RCC 7860 (cell line): ENCODE results near the gene EGFL8.
"Not testable (repeated sequence)": the region's sequence is repeated elsewhere in the genome, so short reads cannot be mapped to it uniquely, and the experiment has no call there.

Source experiments
- DNase-seq: peaks from one replicate; pipeline ENCODE4 v3.0.0-alpha.2; 2015; ENCODE audit warnings: low spot score
- FAIRE-seq: peaks from 2 replicates; lab custom pipeline; 2012; peaks lifted over from hg19 to GRCh38; lab: Jason Lieb, UNC

EGFL8 gene

GRCh38 chr6:32194825-32195651 lies 30.6 kb downstream of the EGFL8 start:
- FAIRE-seq = no peak
- DNase-seq = peak; percentile 41

DNA sequence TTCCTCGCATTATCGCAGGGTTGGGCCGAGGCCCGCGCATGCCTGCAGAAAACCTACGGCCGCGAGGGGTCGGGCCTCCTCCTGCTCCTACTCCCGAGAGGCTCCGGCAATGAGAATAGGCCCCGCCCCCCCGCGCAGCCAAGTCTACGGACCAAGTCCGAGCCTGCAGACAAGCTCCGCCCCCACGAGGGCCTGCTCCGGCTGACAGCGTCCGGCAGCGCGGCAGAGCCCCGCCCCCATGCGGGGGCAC lies 31.2 kb downstream of the EGFL8 start:
- FAIRE-seq (peak; percentile 80), DNase-seq (peak; percentile 97)

DNA sequence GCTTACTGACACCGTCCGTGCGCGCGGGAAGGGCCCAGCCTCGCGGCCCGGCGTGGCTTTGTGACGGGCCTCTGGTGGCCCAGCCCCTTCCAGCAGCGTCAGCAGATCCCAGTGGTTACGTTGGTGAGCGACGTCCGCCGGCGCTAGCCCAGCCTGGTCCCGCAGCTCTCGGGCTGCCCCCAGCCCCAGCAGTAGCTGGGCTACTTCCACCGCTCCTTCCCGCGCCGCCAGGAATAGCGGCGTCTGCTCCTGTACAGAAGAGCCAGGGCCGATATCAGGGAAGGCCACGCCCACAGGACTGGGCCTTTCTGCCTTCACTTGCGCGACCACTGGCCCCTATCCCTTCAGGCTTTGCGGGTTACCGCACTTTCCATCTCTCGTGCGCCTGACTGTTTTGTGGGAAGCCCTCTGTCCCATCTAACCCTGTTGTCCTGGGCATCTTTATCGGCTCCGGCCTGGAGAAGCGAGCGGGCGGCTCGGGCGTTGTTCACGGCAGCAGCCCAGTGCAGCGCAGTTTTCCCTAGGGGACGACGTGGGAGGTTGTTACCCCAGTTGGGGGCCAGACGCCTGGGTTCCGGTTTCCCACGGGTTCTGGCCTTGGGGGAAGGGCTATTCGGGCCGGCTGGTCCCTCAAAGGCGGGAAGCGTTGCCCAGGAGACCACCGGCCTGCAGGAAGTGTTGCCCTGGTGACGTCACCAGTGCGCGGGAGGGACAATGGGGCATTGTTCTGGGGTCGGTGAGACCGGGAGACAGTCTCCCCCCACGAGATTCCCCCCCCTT lies 31.7 kb downstream of the EGFL8 start:
- DNase-seq = peak; percentile 52
- no peak for FAIRE-seq

GRCh38 chr6:32196682-32197616 lies 32.6 kb downstream of the EGFL8 start:
- DNase-seq = no peak
- no peak for FAIRE-seq

DNA sequence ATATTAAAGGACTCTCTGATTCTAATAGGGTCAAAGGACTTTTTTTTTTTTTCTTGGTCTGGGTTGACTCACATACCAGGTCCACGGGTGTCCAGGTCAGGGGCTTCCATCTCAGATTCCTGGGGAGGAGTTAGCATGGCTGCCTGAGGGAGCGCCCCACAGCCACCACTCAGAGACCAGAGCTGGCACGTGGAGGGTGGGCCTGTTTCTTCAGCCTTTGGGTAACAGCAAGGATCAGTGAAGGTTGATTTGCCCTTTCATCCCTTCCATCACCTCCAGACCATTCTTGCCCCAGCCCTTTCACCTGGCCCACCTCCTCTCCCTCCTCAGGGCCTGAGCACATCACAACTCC lies 33.9 kb downstream of the EGFL8 start:
- no peak for DNase-seq
- no peak for FAIRE-seq

- FAIRE-seq = no peak
- DNase-seq = no peak
Measured at GRCh38 chr6:32198866-32199265, 34.5 kb downstream of the EGFL8 start.

- no peak for FAIRE-seq
Measured at GRCh38 chr6:32200711-32201475, 36.5 kb downstream of the EGFL8 start.

GRCh38 chr6:32202186-32202585 lies 37.8 kb downstream of the EGFL8 start:
- no peak for DNase-seq
- no peak for FAIRE-seq

More at GRCh38 chr6:32200711-32201475, 36.5 kb downstream of the EGFL8 start:
- no peak for DNase-seq

DNA sequence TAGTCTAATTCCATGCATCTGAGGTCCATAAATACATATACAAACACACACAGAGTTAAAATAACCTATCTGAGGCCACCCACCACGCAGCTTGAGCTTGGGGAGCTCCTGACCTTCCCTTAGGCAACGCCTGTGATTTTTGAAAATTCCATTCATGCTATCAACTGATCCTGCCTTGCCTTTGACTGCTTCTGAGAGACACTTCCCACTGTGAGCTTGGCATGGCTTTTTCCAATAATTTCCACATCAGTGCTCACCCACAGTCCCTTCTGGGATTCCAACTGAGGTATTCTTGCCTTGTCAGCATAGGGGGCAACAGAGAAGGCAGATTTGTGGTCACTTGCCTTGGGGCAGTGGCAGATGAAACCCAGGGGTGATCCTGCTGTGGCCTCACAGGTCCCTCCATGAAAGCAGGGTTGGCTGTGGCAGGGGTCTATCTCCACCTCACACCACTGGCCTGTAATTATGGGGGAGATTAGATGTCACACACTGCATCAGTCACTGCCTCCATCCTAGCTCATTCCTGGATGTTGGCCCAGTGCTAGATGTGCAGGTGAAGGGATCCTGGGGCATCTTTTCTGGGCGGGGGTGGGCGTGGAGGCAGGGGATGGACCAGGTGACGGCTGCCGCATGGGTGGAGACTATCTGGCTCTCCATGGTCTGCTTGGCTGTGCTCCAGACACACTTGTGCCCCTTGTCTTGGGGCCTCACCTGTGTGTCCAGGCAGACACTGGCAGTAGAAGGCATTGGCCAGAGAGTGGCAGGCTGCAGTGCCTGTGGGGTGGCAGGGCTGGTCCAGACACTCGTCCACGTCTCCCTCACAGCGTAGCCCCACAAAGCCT lies 39.3 kb downstream of the EGFL8 start:
- no peak for FAIRE-seq
- DNase-seq = no peak

- FAIRE-seq (no peak), DNase-seq (no peak)
Measured at GRCh38 chr6:32204268-32204715, 39.9 kb downstream of the EGFL8 start.

DNA sequence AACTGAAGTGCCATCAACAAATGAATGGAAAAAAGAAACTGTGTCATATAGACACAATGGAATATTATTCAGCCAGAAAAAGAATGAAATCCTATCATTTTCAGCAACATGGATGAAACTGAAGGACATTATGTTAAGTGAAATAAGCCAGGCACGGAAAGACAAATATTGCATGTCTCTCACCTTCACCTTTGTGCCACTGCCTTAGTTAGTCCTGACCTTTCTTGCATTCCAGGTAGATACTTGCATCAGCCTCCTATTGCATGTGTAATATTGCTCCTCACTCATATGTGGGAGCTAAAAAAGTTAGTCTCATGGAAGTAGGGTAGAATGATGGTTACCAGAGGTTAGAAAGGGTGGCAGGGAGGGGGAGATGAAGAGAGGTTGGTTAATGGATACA lies 44.6 kb downstream of the EGFL8 start:
- no peak for FAIRE-seq
- no peak for DNase-seq

- DNase-seq (no peak), FAIRE-seq (no peak)
Measured at GRCh38 chr6:32210191-32210601, 45.8 kb downstream of the EGFL8 start.

GRCh38 chr6:32211432-32211831 lies 47.0 kb downstream of the EGFL8 start:
- FAIRE-seq, DNase-seq: not testable (repeated sequence)

- DNase-seq (no peak), FAIRE-seq (no peak)
Measured at GRCh38 chr6:32212076-32212760, 47.8 kb downstream of the EGFL8 start.

GRCh38 chr6:32213649-32214048 lies 49.3 kb downstream of the EGFL8 start:
- FAIRE-seq = no peak
- no peak for DNase-seq

DNA sequence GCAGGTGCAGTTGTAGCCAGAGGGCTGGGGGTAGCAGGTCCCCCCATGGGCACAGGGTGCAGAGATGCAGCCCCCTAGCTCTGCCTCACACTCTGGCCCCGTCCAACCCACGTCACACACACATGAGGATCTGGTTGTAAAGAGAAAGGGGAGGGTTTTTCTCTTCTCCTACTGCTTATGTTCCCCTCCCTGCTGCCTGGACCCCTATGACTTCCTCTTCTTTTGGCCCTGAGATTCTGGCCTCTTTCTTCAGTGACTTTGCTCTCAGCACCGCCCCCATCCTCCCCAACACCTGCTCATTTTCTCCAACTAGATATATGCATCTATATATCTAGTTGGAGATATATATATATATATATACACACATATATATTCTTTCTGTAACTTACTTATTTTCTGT lies 49.7 kb downstream of the EGFL8 start:
- FAIRE-seq = no peak
- DNase-seq = no peak

DNA sequence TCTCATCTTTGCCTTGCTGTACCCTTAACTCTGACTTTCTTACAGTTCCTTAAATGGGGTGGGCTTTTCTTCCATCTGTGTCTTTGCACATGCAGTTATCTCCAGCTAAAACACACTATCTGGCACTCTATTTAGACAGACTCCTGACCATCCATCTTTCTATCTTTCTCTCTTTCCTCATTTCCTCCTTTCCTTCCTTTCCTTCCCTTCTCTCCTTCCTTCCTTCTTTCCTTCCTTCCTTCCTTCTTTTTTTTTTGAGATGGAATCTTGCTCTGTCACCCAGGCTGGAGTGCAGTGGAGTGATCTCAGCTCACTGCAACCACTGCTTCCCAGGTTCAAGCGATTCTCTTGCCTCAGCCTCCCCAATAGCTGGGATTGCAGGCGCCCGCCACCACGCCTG lies 51.2 kb downstream of the EGFL8 start:
- DNase-seq = no peak
- no peak for FAIRE-seq

GRCh38 chr6:32216285-32216684 lies 51.9 kb downstream of the EGFL8 start:
- FAIRE-seq (no peak), DNase-seq (no peak)

- FAIRE-seq = no peak
- no peak for DNase-seq
Measured at GRCh38 chr6:32216998-32217397, 52.6 kb downstream of the EGFL8 start.
